Measurements from ENCODE around the gene TATDN3.
A peak's percentile ranks its signal among the peaks of the same experiment; 100 is the strongest.
"Not testable (repeated sequence)": the region's sequence is repeated elsewhere in the genome, so short reads cannot be mapped to it uniquely, and the experiment has no call there.

TATDN3 gene

GRCh38 chr1:212833211-212834207 is 41.8 kb downstream of the TATDN3 start:
- DNase-seq: not testable (repeated sequence)

- no peak for DNase-seq
These were observed 46.5 kb downstream of the TATDN3 start for GRCh38 chr1:212838145-212838544.

- DNase-seq: not testable (repeated sequence)
These were observed 52.8 kb downstream of the TATDN3 start for GRCh38 chr1:212844521-212844920.

GRCh38 chr1:212847549-212847948 is 55.9 kb downstream of the TATDN3 start, which contains the start of gene SPATA45:
TSS of gene SPATA45 (minus strand) at chr1:212847649. CDS start at chr1:212836149, 11,500 bp downstream.
- no peak for DNase-seq

GRCh38 chr1:212852105-212852688 is 60.5 kb downstream of the TATDN3 start:
- DNase-seq: no peak

- DNase-seq: no peak
These were observed 62.0 kb downstream of the TATDN3 start for GRCh38 chr1:212853658-212854057.

- DNase-seq: no peak
These were observed 65.1 kb downstream of the TATDN3 start for GRCh38 chr1:212856755-212857154.

GRCh38 chr1:212857992-212858460 is 66.3 kb downstream of the TATDN3 start, which contains the start of gene FLVCR1:
TSS of gene FLVCR1 (plus strand) at chr1:212858275. CDS start at chr1:212858453, 178 bp downstream.
- DNase-seq: peak; percentile 98

GRCh38 chr1:212858461-212859265 is 67.0 kb downstream of the TATDN3 start:
- peak; percentile 5 for DNase-seq

GRCh38 chr1:212860713-212861581 is 69.3 kb downstream of the TATDN3 start:
- DNase-seq: no peak

GRCh38 chr1:212862111-212862690 is 70.5 kb downstream of the TATDN3 start:
- DNase-seq: no peak

- not testable (repeated sequence) for DNase-seq
These were observed 71.7 kb downstream of the TATDN3 start for GRCh38 chr1:212863345-212863744.

GRCh38 chr1:212864201-212864600 is 72.5 kb downstream of the TATDN3 start:
- DNase-seq: no peak
